IMR-90 (cell line): ENCODE data around the gene MED4.

Experiments used
- CHD1 ChIP-seq: IDR thresholded peaks from 2 replicates; pipeline ENCODE4 v1.6.1; 2012; ENCODE audit warnings: low read depth, low read length, improper control_type of control experiment
- CTCF ChIP-seq: conservative IDR thresholded peaks from 2 replicates; pipeline ENCODE4 v1.5.1; 2012; ENCODE audit warnings: mild to moderate bottlenecking, low read depth, low read length, improper control_type of control experiment
- ELK1 ChIP-seq: fragments of 150-350 bp; IDR thresholded peaks from 2 replicates; pipeline ENCODE4 v1.6.1; 2016; ENCODE audit warnings: low read depth, mild to moderate bottlenecking, low read length, moderate library complexity, borderline replicate concordance
- MAZ ChIP-seq: IDR thresholded peaks from 2 replicates; pipeline ENCODE4 v1.6.1; 2012; ENCODE audit warnings: low read depth, mild to moderate bottlenecking, low read length, improper control_type of control experiment, moderate library complexity, borderline replicate concordance
- MXI1 ChIP-seq: IDR thresholded peaks from 2 replicates; pipeline ENCODE4 v1.6.1; 2012; ENCODE audit warnings: low read depth, mild to moderate bottlenecking, low read length, moderate library complexity, borderline replicate concordance
- POLR2A ChIP-seq: IDR thresholded peaks from 2 replicates; pipeline ENCODE4 v1.6.1; 2012; ENCODE audit warnings: mild to moderate bottlenecking, low read depth, low read length
- SMC3 ChIP-seq: fragments of 150-350 bp; IDR thresholded peaks from 2 replicates; pipeline ENCODE4 v1.6.1; 2016; ENCODE audit warnings: low read depth, mild to moderate bottlenecking, antibody characterized with exemption, low read length, moderate library complexity
- USF2 ChIP-seq: fragments of 150-350 bp; IDR thresholded peaks from 2 replicates; pipeline ENCODE4 v1.6.1; 2017; ENCODE audit warnings: mild to moderate bottlenecking, antibody characterized with exemption, low read length, low read depth

GRCh38 chr13:48138270-48138669, 43.4 kb upstream of the MED4 start:
- TF ChIP-seq CTCF (no peak), POLR2A (no peak), MAZ (no peak), SMC3 (no peak), USF2 (no peak), MXI1 (no peak), CHD1 (no peak), ELK1 (no peak)
